Measurements from ENCODE around the gene AKIRIN1.
"Not testable (repeated sequence)": the region's sequence is repeated elsewhere in the genome, so short reads cannot be mapped to it uniquely, and the experiment has no call there.

The AKIRIN1 gene

GRCh38 chr1:39046613-39047210 is 55.6 kb downstream of the AKIRIN1 start:
- no peak for DNase-seq

- no peak for DNase-seq
Measured at GRCh38 chr1:39047374-39048229, 56.5 kb downstream of the AKIRIN1 start.

- no peak for DNase-seq
Measured at GRCh38 chr1:39048745-39049370, 57.8 kb downstream of the AKIRIN1 start.

- no peak for DNase-seq
Measured at GRCh38 chr1:39050001-39050400, 58.9 kb downstream of the AKIRIN1 start.

GRCh38 chr1:39051193-39051850 is 60.2 kb downstream of the AKIRIN1 start:
- DNase-seq: not testable (repeated sequence)

GRCh38 chr1:39051956-39052355 is 60.9 kb downstream of the AKIRIN1 start:
- DNase-seq: no peak

GRCh38 chr1:39055213-39055710 is 64.2 kb downstream of the AKIRIN1 start:
- not testable (repeated sequence) for DNase-seq
